Measurements from ENCODE around the gene USP28.

USP28 gene

GRCh38 chr11:113877670-113878055 is 2.3 kb upstream of the USP28 start:
- no peak for DNase-seq (ENCODE audit: low spot score)

- DNase-seq (ENCODE audit: low spot score), result no peak
These were observed 1.7 kb upstream of the USP28 start for GRCh38 chr11:113876798-113877669.

GRCh38 chr11:113876074-113876797 is 864 bp upstream of the USP28 start:
- DNase-seq (ENCODE audit: low spot score), result no peak

GRCh38 chr11:113874581-113875233 is 665 bp downstream of the USP28 start:
- DNase-seq (ENCODE audit: low spot score), result peak; percentile 17

- no peak for DNase-seq (ENCODE audit: low spot score)
These were observed 1.3 kb downstream of the USP28 start for GRCh38 chr11:113874096-113874495.

GRCh38 chr11:113873236-113873626 is 2.1 kb downstream of the USP28 start:
- DNase-seq (ENCODE audit: low spot score), result no peak

GRCh38 chr11:113871336-113871735 is 4.0 kb downstream of the USP28 start:
- DNase-seq (ENCODE audit: low spot score), result no peak

GRCh38 chr11:113867843-113868503 is 7.4 kb downstream of the USP28 start:
- DNase-seq (ENCODE audit: low spot score), result no peak

GRCh38 chr11:113865873-113866272 is 9.5 kb downstream of the USP28 start:
- DNase-seq (ENCODE audit: low spot score), result no peak

- DNase-seq (ENCODE audit: low spot score), result no peak
These were observed 11.0 kb downstream of the USP28 start for GRCh38 chr11:113864410-113864809.

GRCh38 chr11:113862435-113862834 is 12.9 kb downstream of the USP28 start:
- DNase-seq (ENCODE audit: low spot score), result no peak

GRCh38 chr11:113859665-113860064 is 15.7 kb downstream of the USP28 start:
- DNase-seq (ENCODE audit: low spot score), result no peak

- no peak for DNase-seq (ENCODE audit: low spot score)
These were observed 18.2 kb downstream of the USP28 start for GRCh38 chr11:113856966-113857759.

- DNase-seq (ENCODE audit: low spot score), result no peak
These were observed 19.6 kb downstream of the USP28 start for GRCh38 chr11:113855803-113856202.

GRCh38 chr11:113850188-113850587 is 25.2 kb downstream of the USP28 start:
- no peak for DNase-seq (ENCODE audit: low spot score)

- DNase-seq (ENCODE audit: low spot score), result no peak
These were observed 25.7 kb downstream of the USP28 start for GRCh38 chr11:113849713-113850112.

- no peak for DNase-seq (ENCODE audit: low spot score)
These were observed 27.8 kb downstream of the USP28 start for GRCh38 chr11:113847580-113847979.

- DNase-seq (ENCODE audit: low spot score), result no peak
These were observed 28.3 kb downstream of the USP28 start for GRCh38 chr11:113847111-113847510.

GRCh38 chr11:113841691-113842090 is 33.7 kb downstream of the USP28 start:
- no peak for DNase-seq (ENCODE audit: low spot score)

- DNase-seq (ENCODE audit: low spot score), result no peak
These were observed 34.3 kb downstream of the USP28 start for GRCh38 chr11:113840932-113841664.

GRCh38 chr11:113839842-113840241 is 35.5 kb downstream of the USP28 start:
- no peak for DNase-seq (ENCODE audit: low spot score)
